ENCODE data around the gene SLC66A1. TPM values are rescaled to one million over a fixed set of nuclear protein-coding genes. Genes with fewer than 3 reads are reported as not detected.

The SLC66A1 gene
- total RNA-seq, 1 donor from 2014 or later: 10.8 TPM

GRCh38 chr1:19339214-19339861 is 27.2 kb downstream of the SLC66A1 start:
- ATAC-seq (no peak), DNase-seq (ENCODE audit: low spot score) (no peak)
- intact Hi-C loops (cut with DNase I): no loop called here

- ATAC-seq: no peak
- intact Hi-C loops (cut with DNase I): no loop called here
Observed at GRCh38 chr1:19340387-19340937, 28.3 kb downstream of the SLC66A1 start.

GRCh38 chr1:19341201-19342061 is 29.3 kb downstream of the SLC66A1 start:
- DNase-seq (ENCODE audit: low spot score): peak; percentile 79
- intact Hi-C loops (cut with DNase I): no loop called here

More at GRCh38 chr1:19340387-19340937, 28.3 kb downstream of the SLC66A1 start:
- DNase-seq (ENCODE audit: low spot score): no peak

GRCh38 chr1:19342062-19342750 is 30.1 kb downstream of the SLC66A1 start:
- ATAC-seq (peak; percentile 83), DNase-seq (ENCODE audit: low spot score) (peak; percentile 74)
- intact Hi-C loops (cut with DNase I): no loop called here

More at GRCh38 chr1:19341201-19342061, 29.3 kb downstream of the SLC66A1 start:
- ATAC-seq: peak; percentile 41

- intact Hi-C loops (cut with DNase I): no loop called here
- ATAC-seq (peak; percentile 29), DNase-seq (ENCODE audit: low spot score) (no peak)
Observed at GRCh38 chr1:19342894-19343616, 30.9 kb downstream of the SLC66A1 start.

GRCh38 chr1:19343617-19344350 is 31.7 kb downstream of the SLC66A1 start:
- intact Hi-C loops (cut with DNase I): loop anchor here (1.0 kb wide), 1 partner anchor 306 kb away; no protein-coding TSS in a partner anchor
- DNase-seq (ENCODE audit: low spot score) (no peak), ATAC-seq (no peak)

- intact Hi-C loops (cut with DNase I): loop anchor here (1.0 kb wide), 1 partner anchor 305 kb away; no protein-coding TSS in a partner anchor
- ATAC-seq: peak; percentile 67
- DNase-seq (ENCODE audit: low spot score): peak; percentile 80
Observed at GRCh38 chr1:19344372-19344810, 32.3 kb downstream of the SLC66A1 start.

- ATAC-seq: no peak
- intact Hi-C loops (cut with DNase I): loop anchor here (1.0 kb wide), 1 partner anchor 304 kb away; no protein-coding TSS in a partner anchor
- DNase-seq (ENCODE audit: low spot score): no peak
Observed at GRCh38 chr1:19344831-19345230, 32.7 kb downstream of the SLC66A1 start.

GRCh38 chr1:19345391-19345790 is 33.3 kb downstream of the SLC66A1 start:
- DNase-seq (ENCODE audit: low spot score): no peak
- intact Hi-C loops (cut with DNase I): no loop called here
- ATAC-seq: no peak

GRCh38 chr1:19346026-19346425 is 33.9 kb downstream of the SLC66A1 start:
- no peak for ATAC-seq
- intact Hi-C loops (cut with DNase I): no loop called here

GRCh38 chr1:19347533-19348172 is 35.5 kb downstream of the SLC66A1 start:
- intact Hi-C loops (cut with DNase I): no loop called here
- DNase-seq (ENCODE audit: low spot score) (no peak), ATAC-seq (no peak)

More at GRCh38 chr1:19346026-19346425, 33.9 kb downstream of the SLC66A1 start:
- no peak for DNase-seq (ENCODE audit: low spot score)

- ATAC-seq: no peak
- DNase-seq (ENCODE audit: low spot score): no peak
- intact Hi-C loops (cut with DNase I): no loop called here
Observed at GRCh38 chr1:19348441-19349198, 36.5 kb downstream of the SLC66A1 start.

- ATAC-seq (no peak), DNase-seq (ENCODE audit: low spot score) (no peak)
- intact Hi-C loops (cut with DNase I): no loop called here
Observed at GRCh38 chr1:19349999-19350398, 37.9 kb downstream of the SLC66A1 start.

- no peak for DNase-seq (ENCODE audit: low spot score)
- intact Hi-C loops (cut with DNase I): no loop called here
- no peak for ATAC-seq
Observed at GRCh38 chr1:19350566-19350965, 38.4 kb downstream of the SLC66A1 start.

- intact Hi-C loops (cut with DNase I): no loop called here
- peak; percentile 76 for DNase-seq (ENCODE audit: low spot score)
- peak; percentile 86 for ATAC-seq
Observed at GRCh38 chr1:19351873-19352272, 39.7 kb downstream of the SLC66A1 start.

- DNase-seq (ENCODE audit: low spot score) (no peak), ATAC-seq (peak; percentile 18)
- intact Hi-C loops (cut with DNase I): no loop called here
Observed at GRCh38 chr1:19352839-19353238, 40.7 kb downstream of the SLC66A1 start.

- intact Hi-C loops (cut with DNase I): no loop called here
- DNase-seq (ENCODE audit: low spot score) (no peak), ATAC-seq (no peak)
Observed at GRCh38 chr1:19353596-19353995, 41.5 kb downstream of the SLC66A1 start.
